Kidney epithelial cell (primary cell): ENCODE data around the gene ALDH3B2. TPM values are rescaled to one million over a fixed set of nuclear protein-coding genes. Genes with fewer than 3 reads are reported as not detected.

Experiments used
- DNase-seq: peaks from one replicate; pipeline ENCODE4 v3.0.0-alpha.2; 2010; ENCODE audit warnings: low read depth
- H3K27me3 ChIP-seq: 2 replicates; pipeline ENCODE4 v1.6.0; 2011; ENCODE audit warnings: low read length; ENCODE audit not compliant: control insufficient read depth, insufficient read depth
- H3K36me3 ChIP-seq: 2 replicates; pipeline ENCODE4 v1.5.1; 2011; ENCODE audit warnings: low read length; ENCODE audit not compliant: control insufficient read depth, insufficient read depth
- H3K4me3 ChIP-seq: 2 replicates; pipeline ENCODE4 v1.5.1; 2011; ENCODE audit warnings: low read depth, mild to moderate bottlenecking, control low read depth, low read length
- total RNA-seq: library from RNA; depleted of rRNA; stranded (reverse); fragments of >200 nt; gene quantifications from 2 replicates; pipeline ENCODE4 v1.2.3, GENCODE V29; 2015
- TF ChIP-seq, protein P1 (sequence below): IDR thresholded peaks from 2 replicates; pipeline ENCODE4 v1.5.1; 2011; ENCODE audit warnings: mild to moderate bottlenecking, moderate library complexity, low read length, control low read depth, inconsistent platforms; ENCODE audit not compliant: insufficient read depth, poor library complexity, severe bottlenecking

ALDH3B2 gene
- total RNA-seq, 1 donor from 2014 or later: 0.13 TPM

DNA sequence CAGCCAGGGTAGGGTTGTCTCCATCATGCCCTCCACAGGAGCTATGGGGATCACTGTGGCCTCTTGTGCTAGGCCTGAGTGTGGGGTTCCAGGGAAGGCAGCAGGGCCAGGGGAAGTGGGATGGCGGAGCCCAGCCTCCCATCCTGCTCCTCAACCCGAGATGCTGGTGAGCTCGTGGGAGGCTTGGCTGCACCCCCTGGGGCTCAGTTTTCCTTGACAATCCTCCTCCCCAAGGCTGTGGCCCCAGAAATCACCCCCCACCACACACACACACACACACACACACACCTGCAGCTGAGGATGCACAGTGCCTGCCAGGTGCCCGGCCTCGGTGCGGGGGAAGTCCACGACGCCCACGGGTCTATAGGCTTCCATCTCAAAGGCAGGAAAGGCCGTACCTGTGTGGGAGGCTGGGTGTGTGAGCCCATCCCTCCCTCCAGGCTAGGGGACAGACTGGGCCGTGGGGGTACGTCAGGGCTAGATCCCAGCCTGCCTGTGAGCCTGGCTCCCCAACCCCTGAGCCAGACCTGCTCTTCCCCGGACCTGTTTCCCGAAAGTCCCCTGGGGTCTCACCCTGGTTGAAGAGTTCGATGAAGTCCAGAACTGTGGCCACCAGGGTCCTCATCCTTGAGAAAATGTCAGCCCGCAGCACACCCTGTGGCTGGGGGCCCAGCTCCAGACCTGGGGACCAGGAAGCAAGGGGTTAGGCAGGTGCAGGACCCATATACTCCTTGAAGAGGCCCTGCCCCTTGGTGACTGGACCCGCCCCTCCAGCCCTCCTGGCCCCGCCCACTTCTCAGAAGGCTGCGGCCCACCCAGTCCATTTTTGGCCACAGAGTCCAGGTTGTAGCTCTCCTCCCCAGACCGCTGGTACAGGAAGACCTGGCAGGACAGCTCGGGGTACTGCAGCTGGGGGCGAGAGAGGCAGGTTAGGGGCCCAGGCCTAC lies 29.7 kb downstream of the ALDH3B2 start:
- H3K36me3 ChIP-seq: no peaks in the 10 kb centered on the region
- peaks cover 12% of the 10 kb centered on the region for H3K27me3 ChIP-seq
- no peak overlapping the region for H3K4me3 ChIP-seq
- TF ChIP-seq, protein P1, sequence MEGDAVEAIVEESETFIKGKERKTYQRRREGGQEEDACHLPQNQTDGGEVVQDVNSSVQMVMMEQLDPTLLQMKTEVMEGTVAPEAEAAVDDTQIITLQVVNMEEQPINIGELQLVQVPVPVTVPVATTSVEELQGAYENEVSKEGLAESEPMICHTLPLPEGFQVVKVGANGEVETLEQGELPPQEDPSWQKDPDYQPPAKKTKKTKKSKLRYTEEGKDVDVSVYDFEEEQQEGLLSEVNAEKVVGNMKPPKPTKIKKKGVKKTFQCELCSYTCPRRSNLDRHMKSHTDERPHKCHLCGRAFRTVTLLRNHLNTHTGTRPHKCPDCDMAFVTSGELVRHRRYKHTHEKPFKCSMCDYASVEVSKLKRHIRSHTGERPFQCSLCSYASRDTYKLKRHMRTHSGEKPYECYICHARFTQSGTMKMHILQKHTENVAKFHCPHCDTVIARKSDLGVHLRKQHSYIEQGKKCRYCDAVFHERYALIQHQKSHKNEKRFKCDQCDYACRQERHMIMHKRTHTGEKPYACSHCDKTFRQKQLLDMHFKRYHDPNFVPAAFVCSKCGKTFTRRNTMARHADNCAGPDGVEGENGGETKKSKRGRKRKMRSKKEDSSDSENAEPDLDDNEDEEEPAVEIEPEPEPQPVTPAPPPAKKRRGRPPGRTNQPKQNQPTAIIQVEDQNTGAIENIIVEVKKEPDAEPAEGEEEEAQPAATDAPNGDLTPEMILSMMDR: no peak
- DNase-seq: no peak

DNA sequence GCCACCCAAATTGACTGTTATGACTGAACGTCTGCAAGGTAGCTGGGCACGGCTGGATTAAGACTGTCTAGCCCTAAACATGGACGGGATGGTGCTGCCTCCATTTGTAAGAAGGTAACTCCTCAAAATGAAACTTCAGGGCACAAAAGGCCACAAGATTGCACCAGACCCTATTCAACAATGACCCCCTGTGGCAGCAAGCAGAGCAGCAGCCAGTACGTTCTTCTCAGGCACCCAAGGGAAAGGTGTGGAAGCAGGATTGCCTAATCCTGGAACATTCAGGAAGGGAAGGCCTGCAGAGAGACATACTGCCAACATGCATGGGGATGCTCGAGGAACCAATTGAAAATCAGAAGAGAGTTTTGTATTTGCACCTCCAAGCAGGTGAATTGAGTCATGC lies 30.4 kb downstream of the ALDH3B2 start:
- Histone ChIP-seq H3K27me3 (peaks cover 18% of the 10 kb centered on the region), H3K36me3 (no peaks in the 10 kb centered on the region), H3K4me3 (no peak overlapping the region)
- TF ChIP-seq, protein P1: peak; percentile 26
- no peak for DNase-seq

DNA sequence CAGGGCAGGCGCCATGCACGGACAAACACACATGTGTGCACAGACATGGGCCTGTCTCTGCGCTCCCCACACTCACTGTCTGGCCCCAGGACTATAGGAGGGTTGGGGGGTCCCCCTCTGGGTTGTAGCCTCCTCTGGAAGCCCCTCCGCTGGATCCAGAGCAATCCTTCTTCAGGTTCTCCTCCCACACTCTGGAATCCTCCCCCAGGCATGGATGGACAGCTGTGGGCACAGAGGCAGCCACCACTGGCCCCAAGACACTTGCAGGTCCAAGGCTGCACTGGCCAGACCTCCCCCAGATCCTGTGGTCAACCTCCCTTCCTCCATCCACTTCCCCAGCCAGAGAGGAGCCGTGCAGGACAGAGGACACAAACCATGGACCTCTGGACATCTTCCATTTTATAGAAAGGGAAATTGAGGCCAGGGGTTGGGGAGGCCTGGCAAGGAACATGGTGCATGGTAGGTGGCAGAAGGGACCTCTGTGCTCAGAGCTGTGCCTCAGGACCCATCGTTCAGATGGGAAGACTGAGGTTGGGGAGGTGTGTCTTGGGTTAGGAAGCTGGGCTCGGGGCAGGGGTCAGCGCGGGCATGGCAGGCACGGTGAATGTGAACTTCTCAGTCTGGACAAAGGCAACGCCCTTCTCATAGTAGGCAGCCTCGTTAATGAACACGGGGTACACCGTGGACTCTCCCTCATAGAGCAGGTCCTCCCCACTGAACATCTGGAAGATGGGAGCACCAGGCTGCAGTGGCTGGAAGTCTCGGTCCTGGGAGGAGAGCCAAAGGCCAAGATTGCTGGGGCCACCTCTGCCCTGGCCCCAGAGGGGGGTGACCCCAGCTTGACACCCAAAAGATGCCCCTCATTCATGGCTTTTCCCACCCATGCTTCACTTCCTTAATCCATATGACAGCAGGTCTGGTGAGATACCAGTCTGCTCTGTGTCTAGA lies 32.0 kb downstream of the ALDH3B2 start:
- no peak overlapping the region for H3K4me3 ChIP-seq
- TF ChIP-seq, protein P1: no peak
- H3K27me3 ChIP-seq: peaks cover 20% of the 10 kb centered on the region
- no peaks in the 10 kb centered on the region for H3K36me3 ChIP-seq
- no peak for DNase-seq

DNA sequence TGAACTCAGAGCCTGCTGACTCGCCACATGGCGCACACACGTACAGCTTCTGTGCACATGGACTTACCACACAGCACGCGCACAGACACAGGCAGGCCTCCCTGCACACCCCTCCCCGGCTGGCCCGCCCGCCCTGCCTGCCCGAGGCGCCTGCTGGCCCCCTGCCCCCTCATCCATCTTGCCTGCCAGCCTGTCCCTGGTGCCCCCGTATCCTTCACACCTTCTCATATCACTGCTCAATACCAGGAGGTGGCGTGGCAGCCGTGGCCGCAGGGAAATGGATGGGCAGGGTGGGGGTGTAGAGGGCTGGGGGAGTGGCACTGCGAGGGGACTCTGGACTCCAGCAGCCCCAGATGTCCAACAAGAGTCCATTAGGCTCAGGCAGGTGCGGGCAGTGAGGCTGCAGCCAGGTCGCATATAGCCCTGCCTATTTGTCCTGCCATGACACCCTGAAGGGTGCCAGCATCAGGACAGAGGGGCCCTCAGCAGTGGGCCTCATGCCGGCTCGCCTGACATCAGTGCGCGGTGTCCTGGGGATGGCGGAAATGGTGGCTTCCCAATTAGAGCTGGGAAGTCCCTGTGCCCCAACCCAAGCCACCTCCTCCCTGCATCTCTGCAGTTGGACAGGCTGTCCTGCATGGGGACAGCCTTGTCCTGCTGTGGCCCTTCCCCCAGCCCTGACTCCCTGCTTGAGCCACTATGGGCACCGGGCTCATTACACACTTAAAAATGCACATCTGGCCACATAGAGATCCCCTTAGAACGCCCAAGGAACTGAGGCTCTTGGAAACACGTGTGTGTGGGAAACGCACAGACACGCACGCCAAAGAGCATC lies 32.9 kb downstream of the ALDH3B2 start:
- H3K4me3 ChIP-seq: no peak overlapping the region
- H3K36me3 ChIP-seq: no peaks in the 10 kb centered on the region
- peaks cover 20% of the 10 kb centered on the region for H3K27me3 ChIP-seq
- no peak for DNase-seq
- TF ChIP-seq, protein P1: no peak

DNA sequence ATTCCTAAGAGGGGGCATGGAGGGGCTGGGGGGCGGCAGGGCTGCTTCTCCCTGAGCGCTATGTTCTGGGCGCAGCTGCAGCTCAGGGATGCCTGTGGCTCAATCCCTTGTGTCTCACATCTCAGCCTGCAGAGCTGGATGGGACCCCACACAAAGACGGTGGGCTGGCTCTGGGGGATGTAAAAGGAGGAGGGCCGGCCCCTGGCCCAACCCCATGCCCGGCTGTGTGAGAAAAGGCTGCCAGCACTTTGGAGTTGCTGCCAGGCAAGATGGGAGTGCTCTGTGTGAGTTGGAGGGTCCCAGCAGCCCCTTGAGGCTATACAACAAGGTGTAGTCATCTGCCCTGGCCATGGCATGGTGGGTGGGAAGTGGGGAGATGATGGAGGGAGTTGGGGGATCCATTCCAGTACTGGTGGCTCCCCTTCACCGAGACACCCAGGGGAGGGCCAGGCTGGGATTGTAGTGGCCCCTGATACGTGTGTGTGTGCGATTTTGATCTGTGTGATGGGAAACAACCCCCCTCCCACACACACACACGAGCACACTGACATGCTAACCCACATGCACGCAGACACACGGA lies 33.6 kb downstream of the ALDH3B2 start:
- no peak for DNase-seq
- peaks cover 20% of the 10 kb centered on the region for H3K27me3 ChIP-seq
- no peaks in the 10 kb centered on the region for H3K36me3 ChIP-seq
- H3K4me3 ChIP-seq: no peak overlapping the region
- TF ChIP-seq, protein P1: no peak
